Renal cortical epithelial cell (primary cell): ENCODE results near the gene OR4D10. TPM values are rescaled to one million over a fixed set of nuclear protein-coding genes. Genes with fewer than 3 reads are reported as not detected.
"Not testable (repeated sequence)": the region's sequence is repeated elsewhere in the genome, so short reads cannot be mapped to it uniquely, and the experiment has no call there.

Experiments
- DNase-seq: peaks from one replicate; pipeline ENCODE4 v3.0.0-alpha.2; 2011; ENCODE audit warnings: low read depth
- total RNA-seq: library from RNA; depleted of rRNA; stranded (reverse); fragments of >200 nt; gene quantifications from 2 replicates; pipeline ENCODE4 v1.2.3, GENCODE V29; 2014

OR4D10 gene
- total RNA-seq = not detected in 2 replicates

- no peak for DNase-seq
These were observed at the start of gene OR4D10 for GRCh38 chr11:59473015-59473414. Gene OR4D10 (plus strand): TSS chr11:59473315. CDS start chr11:59477430, 4,115 bp downstream.

- no peak for DNase-seq
These were observed 49.3 kb upstream of the OR4D10 start for GRCh38 chr11:59423835-59424234.

- DNase-seq = no peak
These were observed 48.0 kb upstream of the OR4D10 start for GRCh38 chr11:59425131-59425530.

- DNase-seq = no peak
These were observed 46.6 kb upstream of the OR4D10 start, which contains the start of gene OR5A2 for GRCh38 chr11:59426361-59427067. Gene OR5A2 (minus strand): TSS chr11:59426413. CDS start chr11:59422953, 3,460 bp downstream.

- DNase-seq = no peak
These were observed 46.1 kb upstream of the OR4D10 start for GRCh38 chr11:59427068-59427382.

GRCh38 chr11:59429924-59430516, 43.1 kb upstream of the OR4D10 start:
- peak; percentile 52 for DNase-seq

- DNase-seq = no peak
These were observed 36.9 kb upstream of the OR4D10 start, which contains the start of gene OR5A1 for GRCh38 chr11:59436169-59436568. Gene OR5A1 (plus strand): TSS chr11:59436469. CDS start chr11:59443169, 6,700 bp downstream.

GRCh38 chr11:59437770-59438169, 35.3 kb upstream of the OR4D10 start:
- no peak for DNase-seq

- DNase-seq = not testable (repeated sequence)
These were observed 27.5 kb upstream of the OR4D10 start for GRCh38 chr11:59445624-59446023.

- no peak for DNase-seq
These were observed 24.6 kb upstream of the OR4D10 start for GRCh38 chr11:59448484-59448883.

- no peak for DNase-seq
These were observed 16.5 kb upstream of the OR4D10 start, which contains the start of gene OR4D6 for GRCh38 chr11:59456661-59457060. Gene OR4D6 (plus strand): TSS chr11:59456961. CDS start chr11:59456961, 0 bp downstream.

- DNase-seq = no peak
These were observed 13.2 kb upstream of the OR4D10 start for GRCh38 chr11:59459916-59460315.

- no peak for DNase-seq
These were observed 9.9 kb upstream of the OR4D10 start for GRCh38 chr11:59463190-59463641.

- DNase-seq = no peak
These were observed 2.1 kb downstream of the OR4D10 start for GRCh38 chr11:59475176-59475575.

GRCh38 chr11:59479906-59480305, 6.8 kb downstream of the OR4D10 start:
- no peak for DNase-seq

- no peak for DNase-seq
These were observed 7.2 kb downstream of the OR4D10 start for GRCh38 chr11:59480359-59480758.

GRCh38 chr11:59501931-59502330, 28.8 kb downstream of the OR4D10 start:
- no peak for DNase-seq

GRCh38 chr11:59503276-59503675, 30.2 kb downstream of the OR4D10 start, which contains the start of gene OR4D11:
Gene OR4D11 (plus strand): TSS chr11:59503576. CDS start chr11:59503576, 0 bp downstream.
- no peak for DNase-seq

GRCh38 chr11:59510941-59511589, 38.0 kb downstream of the OR4D10 start, which contains the start of gene OR4D9:
Gene OR4D9 (plus strand): TSS chr11:59511539. CDS start chr11:59514913, 3,374 bp downstream.
- DNase-seq = no peak

- DNase-seq = no peak
These were observed 38.6 kb downstream of the OR4D10 start for GRCh38 chr11:59511675-59512074.

- not testable (repeated sequence) for DNase-seq
These were observed 47.0 kb downstream of the OR4D10 start for GRCh38 chr11:59520139-59520538.

- no peak for DNase-seq
These were observed 47.6 kb downstream of the OR4D10 start for GRCh38 chr11:59520741-59521140.
